ENCODE measurements around the gene SESN1. TPM values are rescaled to one million over a fixed set of nuclear protein-coding genes. Genes with fewer than 3 reads are reported as not detected.

SESN1 gene
- total RNA-seq, 1 donor from 2014 or later = 27.1 TPM

- Mint-ChIP-seq H3K36me3 (ENCODE audit: unreplicated experiment) (no peaks in the 10 kb centered on the region), H3K27me3 (ENCODE audit: unreplicated experiment) (no peaks in the 10 kb centered on the region), H3K4me1 (ENCODE audit: low read depth, unreplicated experiment) (peaks cover 25% of the 10 kb centered on the region), H3K4me3 (ENCODE audit: unreplicated experiment) (no peak overlapping the region), H3K27ac (ENCODE audit: unreplicated experiment) (no peak overlapping the region), H3K9me3 (ENCODE audit: unreplicated experiment) (no peaks in the 10 kb centered on the region)
- TF ChIP-seq CTCF (IDR thresholded peaks at IDR 0.05; ENCODE audit: partially characterized antibody, unreplicated experiment) = no peak
- no peak for DNase-seq
Observed at GRCh38 chr6:108947114-108947854, 147.4 kb downstream of the SESN1 start.

- DNase-seq = no peak
- Mint-ChIP-seq H3K9me3 (ENCODE audit: unreplicated experiment) (no peaks in the 10 kb centered on the region), H3K4me1 (ENCODE audit: low read depth, unreplicated experiment) (peaks cover 25% of the 10 kb centered on the region), H3K4me3 (ENCODE audit: unreplicated experiment) (no peak overlapping the region), H3K27ac (ENCODE audit: unreplicated experiment) (no peak overlapping the region), H3K36me3 (ENCODE audit: unreplicated experiment) (no peaks in the 10 kb centered on the region), H3K27me3 (ENCODE audit: unreplicated experiment) (no peaks in the 10 kb centered on the region)
- no peak for TF ChIP-seq CTCF (IDR thresholded peaks at IDR 0.05; ENCODE audit: partially characterized antibody, unreplicated experiment)
Observed at GRCh38 chr6:108946695-108947094, 148.0 kb downstream of the SESN1 start.

GRCh38 chr6:108945681-108946159, 148.9 kb downstream of the SESN1 start:
- no peak for DNase-seq
- H3K9me3 Mint-ChIP-seq (ENCODE audit: unreplicated experiment) = no peaks in the 10 kb centered on the region

GRCh38 chr6:108944707-108945680, 149.7 kb downstream of the SESN1 start:
- Mint-ChIP-seq H3K27me3 (ENCODE audit: unreplicated experiment) (no peaks in the 10 kb centered on the region), H3K4me3 (ENCODE audit: unreplicated experiment) (peak overlapping the region; percentile 8), H3K36me3 (ENCODE audit: unreplicated experiment) (no peaks in the 10 kb centered on the region), H3K27ac (ENCODE audit: unreplicated experiment) (no peak overlapping the region), H3K9me3 (ENCODE audit: unreplicated experiment) (no peaks in the 10 kb centered on the region), H3K4me1 (ENCODE audit: low read depth, unreplicated experiment) (peaks cover 25% of the 10 kb centered on the region)
- TF ChIP-seq CTCF (IDR thresholded peaks at IDR 0.05; ENCODE audit: partially characterized antibody, unreplicated experiment) = no peak
- DNase-seq = no peak

More at GRCh38 chr6:108945681-108946159, 148.9 kb downstream of the SESN1 start:
- Mint-ChIP-seq H3K27me3 (ENCODE audit: unreplicated experiment) (no peaks in the 10 kb centered on the region), H3K4me3 (ENCODE audit: unreplicated experiment) (peak overlapping the region; percentile 8), H3K4me1 (ENCODE audit: low read depth, unreplicated experiment) (peaks cover 25% of the 10 kb centered on the region), H3K36me3 (ENCODE audit: unreplicated experiment) (no peaks in the 10 kb centered on the region), H3K27ac (ENCODE audit: unreplicated experiment) (no peak overlapping the region)
- TF ChIP-seq CTCF (IDR thresholded peaks at IDR 0.05; ENCODE audit: partially characterized antibody, unreplicated experiment) = no peak
